Activated CD4-positive, alpha-beta T cell treated with anti-CD3 and anti-CD28 coated beads for 48 hours (primary cell): ENCODE results near the gene LRP11.
A peak's percentile ranks its signal among the peaks of the same experiment; 100 is the strongest.
"Not testable (repeated sequence)": the region's sequence is repeated elsewhere in the genome, so short reads cannot be mapped to it uniquely, and the experiment has no call there.

Experiments used
- DNase-seq: peaks from one replicate; pipeline ENCODE4 v3.0.0-alpha.2; 2020

LRP11 gene

DNA sequence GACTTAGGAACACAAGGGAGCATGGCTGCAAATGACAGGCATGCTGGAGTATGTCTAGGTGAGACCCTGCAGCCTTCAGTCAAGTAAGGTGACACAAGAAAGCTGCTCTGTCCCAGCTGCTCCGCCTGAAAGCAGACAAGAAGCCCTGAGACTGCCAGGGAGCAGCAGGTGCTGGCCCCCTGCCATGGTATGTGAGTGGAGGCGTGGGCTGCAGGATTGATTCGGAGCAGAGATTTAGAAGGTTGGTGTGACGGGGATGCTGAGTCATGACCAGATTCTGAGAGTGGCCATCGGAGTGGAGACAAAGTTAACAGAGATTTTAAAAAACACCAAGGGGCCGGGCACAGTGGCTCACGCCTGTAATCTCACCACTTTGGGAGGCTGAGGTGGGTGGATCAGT is 17.8 kb downstream of the LRP11 start:
- DNase-seq = no peak

DNA sequence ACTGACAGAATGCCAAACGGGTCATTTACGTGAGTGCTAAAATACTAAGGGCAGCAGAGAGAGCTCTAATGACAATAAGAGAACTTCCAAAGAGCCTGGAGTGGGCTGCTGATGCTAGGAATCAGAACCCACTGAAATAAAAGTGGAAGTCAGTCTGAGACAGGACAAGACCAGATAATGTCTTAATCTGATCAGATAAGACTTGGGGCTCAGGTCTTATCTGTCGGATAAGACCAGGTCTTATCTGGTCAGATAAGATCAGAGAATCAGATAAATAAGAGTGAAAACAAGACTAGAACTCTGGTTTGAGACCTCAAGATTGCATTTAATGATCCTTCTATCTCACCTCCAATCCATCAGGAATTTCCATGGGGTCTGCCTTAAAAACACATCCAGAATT is 18.6 kb downstream of the LRP11 start:
- no peak for DNase-seq

GRCh38 chr6:149844480-149844879 is 19.7 kb downstream of the LRP11 start:
- no peak for DNase-seq

- not testable (repeated sequence) for DNase-seq
Observed at GRCh38 chr6:149844036-149844435, 20.1 kb downstream of the LRP11 start.

GRCh38 chr6:149843051-149843633 is 21.0 kb downstream of the LRP11 start:
- no peak for DNase-seq

- no peak for DNase-seq
Observed at GRCh38 chr6:149842331-149842730, 21.8 kb downstream of the LRP11 start.

DNA sequence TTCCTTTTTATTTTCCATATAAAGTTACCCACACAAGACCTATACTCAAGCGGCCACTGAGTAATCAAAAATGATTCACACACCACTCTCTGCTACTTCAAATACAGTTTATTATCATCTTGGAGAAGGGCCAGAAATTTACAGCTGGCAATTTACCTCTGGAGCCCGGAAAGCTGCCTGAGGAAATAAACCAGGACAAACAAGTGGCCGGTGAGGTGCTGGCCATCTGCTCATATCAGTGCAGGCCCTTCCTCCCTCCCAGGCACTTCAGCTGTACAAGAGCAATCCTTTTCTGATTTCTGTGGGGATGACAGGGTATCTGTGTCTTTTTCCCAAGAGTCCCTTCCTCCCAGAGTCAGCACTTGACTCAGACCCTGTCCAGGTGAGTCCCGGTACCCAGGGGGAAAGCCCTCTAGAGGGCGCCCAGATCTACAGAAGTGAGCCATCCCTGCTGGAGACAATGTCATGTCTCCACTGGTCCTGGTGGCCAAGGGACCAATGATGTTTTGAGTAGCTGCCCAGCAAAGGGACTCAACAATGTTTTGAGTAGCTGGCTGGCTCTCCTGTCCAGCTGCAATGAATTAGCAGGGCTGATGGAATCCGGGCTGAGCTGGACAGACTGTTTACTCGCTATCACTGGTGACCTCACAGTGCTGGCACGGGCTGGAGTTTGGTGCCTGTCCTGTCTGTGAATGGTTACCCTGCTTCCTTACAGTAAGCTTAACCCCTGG is 23.6 kb downstream of the LRP11 start:
- DNase-seq = peak; percentile 64

- peak; percentile 79 for DNase-seq
Observed at GRCh38 chr6:149834513-149835481, 29.4 kb downstream of the LRP11 start.

DNA sequence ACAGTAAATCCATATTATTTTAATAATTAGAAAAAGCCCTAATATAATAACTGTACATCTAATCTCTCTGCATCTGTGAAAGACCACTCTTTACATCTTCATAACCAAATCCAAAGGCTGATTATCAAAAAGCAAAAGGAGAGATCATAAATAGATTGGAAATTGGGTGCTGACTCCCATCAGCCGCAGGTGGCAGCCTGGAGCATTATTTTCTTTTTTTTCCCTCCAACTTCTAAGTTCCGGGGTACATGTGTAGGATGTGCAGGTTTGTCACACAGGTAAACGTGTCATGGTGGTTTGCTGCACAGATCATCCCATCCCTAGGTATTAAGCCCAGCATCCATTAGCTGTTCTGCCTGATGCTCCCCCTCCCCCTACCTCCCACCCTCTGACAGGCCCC is 30.5 kb downstream of the LRP11 start:
- no peak for DNase-seq

DNA sequence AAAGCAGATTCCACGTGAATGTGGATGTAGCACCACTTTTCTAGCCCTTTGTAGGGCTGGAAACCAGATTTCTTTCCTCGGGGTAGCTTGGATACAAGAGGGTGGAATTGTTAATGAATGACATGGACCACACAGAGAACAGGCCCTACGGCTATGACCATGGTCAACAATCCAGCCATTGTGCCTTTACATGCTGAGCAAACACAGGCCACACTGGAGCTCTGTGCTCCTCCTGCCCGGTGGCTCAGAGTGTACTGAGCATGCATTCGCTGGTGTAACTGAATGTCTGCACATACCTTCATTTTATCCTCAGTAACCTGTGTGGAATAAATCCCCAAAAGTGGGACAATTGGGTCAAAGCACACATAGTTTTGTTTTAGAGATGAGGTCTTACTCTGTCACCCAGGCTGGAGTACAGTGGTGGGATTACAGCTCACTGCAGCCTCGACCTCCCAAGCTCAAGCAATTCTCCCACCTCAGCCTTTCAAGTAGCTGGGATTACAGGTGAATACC is 32.8 kb downstream of the LRP11 start:
- DNase-seq = no peak

DNA sequence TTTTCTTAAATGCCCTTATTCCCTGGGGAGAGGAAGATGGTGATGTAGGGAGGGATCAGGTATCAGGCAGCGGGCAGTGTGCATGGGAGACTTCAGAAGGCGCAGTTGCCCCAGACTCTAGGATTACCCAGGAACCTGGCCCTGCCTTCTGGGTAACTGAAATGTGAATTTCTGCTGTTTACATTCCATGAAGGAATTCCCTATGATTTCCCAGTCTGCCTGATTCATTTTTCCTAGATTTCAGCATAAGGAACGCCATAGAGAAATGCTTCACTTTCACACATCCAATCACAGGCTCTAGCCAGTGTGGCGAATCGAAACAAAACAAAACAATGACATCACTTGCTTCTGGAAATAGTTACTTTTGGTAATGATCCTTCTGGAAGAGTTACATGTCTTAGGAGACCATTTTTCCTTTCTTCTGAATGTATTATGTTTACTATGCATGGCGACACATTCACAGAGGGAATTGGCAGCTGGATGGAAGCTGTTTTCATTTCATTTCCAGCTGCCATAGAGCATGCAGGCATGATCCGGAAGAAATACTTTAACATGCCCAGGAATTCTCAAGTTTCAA is 33.3 kb downstream of the LRP11 start:
- no peak for DNase-seq

DNA sequence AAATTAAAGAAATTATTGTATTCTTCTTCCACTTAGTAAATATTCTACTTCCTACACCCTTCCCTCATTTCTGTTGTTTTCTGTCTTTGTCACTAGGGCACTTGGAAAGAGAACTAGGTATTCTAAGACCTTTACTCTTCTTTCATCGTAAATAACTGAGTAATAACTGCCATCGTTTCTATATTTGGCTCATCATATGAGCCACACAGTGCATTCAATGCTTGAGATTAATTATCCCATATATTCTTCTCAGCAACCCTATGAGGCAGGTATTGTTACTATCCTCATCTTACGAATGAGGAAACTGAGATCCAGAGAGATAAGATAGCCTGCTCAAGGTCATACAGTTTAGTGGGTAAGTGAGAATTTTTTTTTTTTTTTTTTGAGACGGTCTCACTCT is 38.9 kb downstream of the LRP11 start:
- DNase-seq = no peak

DNA sequence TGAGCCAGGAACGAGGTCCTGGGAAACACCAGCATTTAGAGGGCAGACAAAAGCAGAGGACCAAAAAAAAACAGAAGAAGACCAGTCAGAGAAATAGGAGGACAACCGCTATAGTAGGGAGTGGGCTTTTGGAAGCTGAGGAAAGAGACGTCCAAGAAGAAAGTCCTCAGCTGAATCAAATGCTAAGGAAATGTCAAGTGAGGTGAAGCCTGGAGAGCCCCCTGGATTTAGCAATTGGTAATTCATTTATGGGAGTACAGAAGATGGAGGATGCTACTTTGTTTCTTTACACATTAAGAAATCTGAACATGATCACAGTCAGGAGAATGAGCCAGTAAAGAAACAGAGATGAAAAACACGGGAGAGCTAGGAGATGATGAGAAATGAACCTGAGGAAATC is 41.1 kb downstream of the LRP11 start:
- DNase-seq = no peak

DNA sequence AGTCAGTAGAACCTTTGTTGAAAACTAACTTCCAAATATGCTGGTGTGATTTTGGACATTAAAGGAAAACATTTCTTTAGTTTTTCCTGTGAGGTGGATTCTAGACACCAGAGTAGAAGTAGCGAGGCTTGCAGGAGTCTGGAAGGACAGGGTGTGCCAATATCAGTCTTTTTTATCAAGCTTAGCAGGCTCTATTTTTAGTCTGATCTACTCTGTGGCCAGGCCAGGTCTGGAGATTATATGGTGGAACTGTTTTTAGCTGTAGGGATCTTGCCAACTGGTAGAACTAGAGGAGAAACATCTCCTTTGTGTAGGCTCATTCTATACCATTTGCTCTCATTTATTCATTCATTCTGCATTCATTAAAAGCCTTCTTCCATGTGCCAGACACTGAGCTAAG is 42.7 kb downstream of the LRP11 start:
- DNase-seq = no peak

DNA sequence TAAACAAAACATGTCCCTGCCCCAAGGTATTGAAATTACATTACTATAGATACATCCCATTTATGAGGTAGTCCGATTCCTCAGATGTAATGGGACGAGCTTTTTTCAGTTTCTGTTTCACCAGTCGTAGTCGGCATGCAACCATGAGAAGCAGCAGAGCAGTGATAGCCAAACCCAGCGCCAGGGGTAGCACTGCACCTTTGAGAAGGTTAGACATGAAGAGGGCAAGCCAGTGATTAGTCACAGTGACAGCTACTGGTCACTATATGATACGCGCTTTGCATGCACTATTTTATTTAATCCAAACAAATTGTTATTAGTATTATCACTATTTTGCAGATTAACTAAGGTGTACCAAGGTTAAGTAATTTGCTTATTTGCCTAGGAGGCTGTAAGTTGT is 43.7 kb downstream of the LRP11 start:
- no peak for DNase-seq

GRCh38 chr6:149815788-149816187 is 48.4 kb downstream of the LRP11 start:
- DNase-seq = no peak

DNA sequence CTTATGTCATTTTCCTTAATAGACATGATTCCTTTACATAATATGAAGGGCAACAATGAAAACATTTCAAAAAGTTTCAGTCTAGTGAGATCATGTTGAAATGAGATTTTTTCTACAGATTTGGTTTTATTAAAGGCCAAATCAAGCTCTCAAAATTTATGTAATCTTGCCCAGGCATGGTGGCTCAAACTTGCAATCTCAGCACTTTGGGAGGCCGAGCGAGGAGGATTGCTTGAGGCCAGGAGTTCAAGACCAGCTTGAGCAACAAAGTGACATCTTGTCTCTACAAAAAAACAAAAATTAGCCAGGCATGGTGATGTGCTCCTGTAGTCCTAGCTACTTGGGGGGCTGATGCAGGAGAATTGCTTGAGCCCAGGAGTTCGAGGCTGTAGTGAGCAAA is 50.8 kb downstream of the LRP11 start:
- no peak for DNase-seq

DNA sequence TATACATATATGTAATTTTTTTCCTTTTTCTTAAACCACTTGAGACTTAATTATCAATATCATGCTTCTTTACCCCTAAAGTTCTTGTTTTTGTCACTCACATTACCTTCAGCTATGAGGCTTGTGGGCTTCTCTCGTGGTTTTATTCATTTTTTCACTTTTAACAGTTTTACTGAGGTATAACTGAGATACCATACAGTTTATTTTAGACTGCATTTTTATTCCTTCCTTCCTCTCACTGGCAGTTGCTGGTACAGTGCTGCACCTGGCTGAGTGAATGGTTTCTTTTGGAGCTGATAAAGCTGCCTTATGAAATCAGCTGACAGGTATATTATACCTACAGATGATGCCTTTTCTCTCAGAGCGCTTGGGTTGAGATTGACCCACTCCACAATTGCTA is 54.4 kb downstream of the LRP11 start:
- no peak for DNase-seq

DNA sequence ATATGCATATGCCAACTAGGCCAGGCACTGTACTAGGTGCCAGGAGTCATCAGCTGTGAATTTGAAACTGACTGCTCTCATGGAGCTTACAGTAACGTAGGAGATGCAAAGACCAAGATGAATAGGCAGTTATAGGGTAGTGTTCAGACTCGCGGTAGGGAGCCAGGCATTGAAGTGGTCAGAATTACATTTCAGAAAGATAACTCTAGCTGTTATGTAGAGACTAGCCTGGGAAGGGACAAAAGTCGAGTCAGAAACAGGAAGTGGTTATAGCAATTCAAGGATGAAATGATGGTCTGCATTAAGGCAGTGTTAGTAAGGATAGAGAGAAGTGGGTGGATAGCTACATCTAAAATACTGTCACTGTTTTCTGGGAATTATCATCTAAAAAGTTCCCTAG is 58.0 kb downstream of the LRP11 start:
- no peak for DNase-seq

DNA sequence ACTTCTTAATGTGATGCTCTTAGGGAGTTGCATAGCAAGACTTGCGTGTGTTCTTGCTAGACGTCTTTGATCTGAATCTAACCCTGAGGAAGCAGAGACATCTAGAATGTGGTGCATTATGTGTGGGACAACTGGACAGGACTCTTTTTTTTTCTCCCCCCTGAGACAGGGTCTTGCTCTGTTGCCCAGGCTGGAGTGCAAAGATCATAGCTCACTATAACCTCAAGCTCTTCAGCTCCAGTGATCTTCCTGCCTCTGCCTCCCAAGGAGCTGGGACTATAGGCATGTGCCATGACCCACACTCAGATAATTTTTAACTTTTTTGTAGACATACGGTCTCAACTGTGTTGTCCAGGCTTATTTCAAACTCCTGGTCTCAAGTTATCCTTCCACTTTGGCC is 80.6 kb downstream of the LRP11 start:
- no peak for DNase-seq

GRCh38 chr6:149782337-149782736 is 81.8 kb downstream of the LRP11 start:
- no peak for DNase-seq

GRCh38 chr6:149781715-149782114 is 82.4 kb downstream of the LRP11 start:
- DNase-seq = no peak

- no peak for DNase-seq
Observed at GRCh38 chr6:149779644-149779963, 84.6 kb downstream of the LRP11 start.
